Hematopoietic multipotent progenitor cell treated with erythropoietin and hydrocortisone succinate and interleukin-3 and kit ligand, for 6 days (in vitro differentiated cells): ENCODE results near the gene ITGA11.

Source experiments
- DNase-seq: peaks from one replicate; pipeline ENCODE4 v3.0.0-alpha.2; 2015

ITGA11 gene

DNA sequence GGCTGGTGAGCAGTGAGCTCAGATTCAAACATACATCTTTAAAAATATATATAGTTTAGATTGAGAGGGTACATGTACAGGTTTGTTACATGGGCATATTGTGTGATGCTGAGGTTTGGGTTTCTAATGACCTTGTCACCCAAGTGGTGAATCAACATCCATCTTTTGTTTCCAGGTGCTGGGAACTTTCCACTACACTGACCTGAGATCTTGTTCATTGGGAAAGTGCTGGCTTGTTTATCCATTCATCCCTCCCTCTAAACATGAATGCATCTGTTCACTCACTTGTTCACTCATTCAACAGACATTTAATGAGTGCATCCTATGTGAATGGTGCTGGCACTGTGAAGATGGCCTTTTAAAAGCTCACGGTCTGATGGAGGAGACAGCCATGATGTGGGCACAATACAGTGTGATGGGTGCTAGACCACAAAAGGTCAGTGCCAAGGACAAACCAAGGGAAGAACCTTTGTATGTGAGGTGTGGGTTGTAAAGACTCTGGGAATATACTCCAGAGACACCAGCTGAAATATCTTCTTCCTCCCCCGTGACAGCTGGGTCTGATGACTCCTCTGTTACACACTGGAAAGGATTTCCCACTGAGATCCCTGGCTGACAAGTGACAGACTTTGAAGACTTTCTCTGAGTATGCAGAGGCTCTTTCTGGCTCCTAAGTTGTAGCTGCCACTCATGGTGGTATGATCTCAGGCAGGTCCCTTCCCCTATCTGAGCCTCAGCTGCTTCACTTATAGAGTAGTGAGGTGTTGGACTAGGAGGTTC is 16.2 kb upstream of the ITGA11 start:
- DNase-seq = no peak

DNA sequence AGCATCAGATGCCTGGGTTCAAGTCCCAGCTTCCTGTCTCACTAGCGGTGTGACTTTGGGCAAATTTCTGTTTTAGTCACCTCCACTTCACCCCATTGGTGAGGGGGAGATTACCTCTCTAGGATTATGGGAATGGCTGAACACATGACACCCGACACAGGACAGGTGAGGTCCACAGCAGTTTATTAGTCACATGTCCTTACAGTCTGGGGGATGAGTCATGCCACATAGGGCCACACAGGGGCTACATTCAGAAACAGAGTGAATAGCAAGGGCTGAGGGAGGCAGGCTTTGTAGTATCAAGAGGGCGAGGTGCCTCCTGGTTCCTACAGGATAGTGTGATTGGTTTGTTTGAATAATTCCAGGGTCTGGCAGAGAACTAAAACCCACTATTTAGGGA is 15.2 kb upstream of the ITGA11 start:
- DNase-seq = no peak

GRCh38 chr15:68445351-68445750 is 13.4 kb upstream of the ITGA11 start:
- no peak for DNase-seq

GRCh38 chr15:68444336-68444735 is 12.4 kb upstream of the ITGA11 start:
- no peak for DNase-seq

- DNase-seq = no peak
Observed at GRCh38 chr15:68442903-68443302, 10.9 kb upstream of the ITGA11 start.

GRCh38 chr15:68442041-68442440 is 10.1 kb upstream of the ITGA11 start:
- no peak for DNase-seq

DNA sequence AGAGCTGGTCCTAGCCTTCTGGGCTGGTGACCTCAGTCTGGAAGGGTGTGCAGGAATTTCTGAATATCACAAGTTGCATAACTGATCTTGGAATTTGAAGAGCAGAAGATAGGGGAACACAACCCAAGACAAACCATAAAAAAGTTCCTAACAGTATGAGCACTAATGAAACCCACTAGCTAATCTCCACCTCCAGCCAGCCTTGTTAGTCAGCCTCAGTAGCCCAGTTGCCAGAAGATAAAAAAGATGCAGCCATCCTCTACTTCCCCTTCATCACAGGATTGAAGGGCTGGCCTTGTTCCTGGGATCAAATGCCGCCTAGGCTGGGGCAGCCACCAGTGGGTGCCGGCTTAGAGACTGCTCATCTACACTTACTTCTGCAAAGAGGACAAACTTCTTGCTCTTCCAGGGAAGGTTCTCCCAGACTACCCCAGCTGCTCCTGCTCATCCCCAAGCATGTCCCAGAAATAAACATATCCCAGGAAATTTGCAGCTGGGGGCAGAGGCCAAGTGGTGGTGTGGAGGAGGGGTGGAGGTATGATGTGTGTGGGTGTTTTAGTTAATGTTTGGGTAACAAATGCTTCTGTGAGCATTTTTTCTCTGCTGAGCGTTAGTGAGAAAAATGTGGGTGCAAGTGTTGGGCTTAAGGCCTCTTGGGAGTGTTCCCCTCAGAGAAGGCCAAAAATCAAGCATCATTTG is 9.2 kb upstream of the ITGA11 start:
- DNase-seq = no peak

GRCh38 chr15:68440136-68440535 is 8.2 kb upstream of the ITGA11 start:
- no peak for DNase-seq

GRCh38 chr15:68439506-68439905 is 7.5 kb upstream of the ITGA11 start:
- no peak for DNase-seq

- DNase-seq = no peak
Observed at GRCh38 chr15:68436680-68437079, 4.7 kb upstream of the ITGA11 start.

DNA sequence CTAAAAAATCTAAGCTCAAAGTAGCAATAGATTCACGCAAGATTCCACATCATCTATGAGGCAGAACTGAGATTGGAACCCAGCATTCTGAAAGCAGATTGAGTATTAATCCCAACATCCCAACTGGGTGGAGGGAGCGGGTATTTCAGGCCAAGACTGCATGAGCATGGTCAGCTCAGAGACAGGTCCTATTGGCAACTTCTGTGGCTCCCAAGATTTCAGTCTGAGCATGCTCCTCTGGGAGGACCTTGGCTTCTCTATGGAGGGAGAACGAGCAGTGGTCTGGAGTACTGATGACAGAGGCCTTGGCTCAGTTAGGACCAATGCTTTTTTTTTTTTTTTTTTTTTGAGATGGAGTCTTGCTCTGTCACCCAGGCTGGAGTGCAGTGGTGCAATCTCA is 4.0 kb upstream of the ITGA11 start:
- DNase-seq = no peak

DNA sequence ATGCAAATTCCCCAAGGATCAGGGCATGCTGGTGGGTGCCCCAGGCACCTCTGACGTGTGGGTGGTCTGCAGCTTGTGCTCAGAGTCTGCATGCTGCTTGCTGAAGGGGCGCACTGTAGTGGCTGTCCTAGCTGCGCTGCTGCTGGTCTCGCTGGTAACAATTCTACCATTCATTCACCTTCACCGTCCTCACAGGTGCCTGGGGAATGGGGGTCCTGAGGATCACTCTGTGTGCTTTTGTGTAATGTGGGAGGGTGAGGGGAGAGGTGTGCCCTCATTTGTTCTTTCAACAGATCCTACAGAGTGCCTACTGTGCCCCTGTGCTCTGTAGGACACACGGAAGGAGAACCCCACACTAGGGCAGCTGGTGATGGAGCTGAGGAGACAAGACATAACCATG is 2.1 kb upstream of the ITGA11 start:
- DNase-seq = no peak

GRCh38 chr15:68433551-68433950 is 1.6 kb upstream of the ITGA11 start:
- no peak for DNase-seq

- no peak for DNase-seq
Observed at GRCh38 chr15:68432441-68433064, 590 bp upstream of the ITGA11 start.

DNA sequence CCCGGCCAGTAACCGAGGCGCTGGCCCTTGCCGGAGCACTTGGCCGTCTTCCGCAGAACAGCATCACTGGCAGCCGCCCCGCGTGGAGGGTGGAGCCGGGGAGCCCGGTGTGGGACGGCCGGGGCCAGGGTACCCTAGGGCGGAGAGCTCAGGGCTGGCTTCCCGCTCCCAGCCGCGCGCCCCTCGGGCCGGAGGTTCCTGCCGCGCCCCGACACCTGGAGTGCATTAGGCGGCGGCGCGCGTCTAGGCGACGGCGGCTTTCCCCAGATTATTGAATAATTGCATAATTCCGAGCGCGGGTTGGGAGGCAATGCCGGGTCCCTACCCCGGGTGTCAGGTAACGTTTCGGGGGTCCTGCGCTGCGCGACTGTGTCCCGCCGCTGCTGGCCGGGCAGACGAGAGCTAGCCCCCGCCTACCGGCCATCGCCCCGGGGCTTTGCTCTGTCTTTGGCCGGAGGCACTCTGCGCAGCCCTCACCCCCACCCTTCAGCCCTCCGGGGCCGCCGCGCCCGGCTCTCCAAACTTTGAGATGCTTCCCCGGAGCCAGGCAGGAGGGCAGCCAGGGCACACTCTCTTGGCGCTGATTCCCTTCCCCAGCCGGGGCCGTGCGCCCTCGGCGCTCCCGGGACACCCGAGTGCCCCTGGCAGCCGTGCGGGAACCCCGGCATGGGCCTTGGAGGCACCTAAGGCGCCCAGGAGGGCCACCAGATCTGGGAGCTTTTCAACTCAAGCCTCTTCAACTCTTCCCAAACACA is 749 bp downstream of the ITGA11 start:
- DNase-seq = no peak

- DNase-seq = no peak
Observed at GRCh38 chr15:68430471-68431036, 1.4 kb downstream of the ITGA11 start.

DNA sequence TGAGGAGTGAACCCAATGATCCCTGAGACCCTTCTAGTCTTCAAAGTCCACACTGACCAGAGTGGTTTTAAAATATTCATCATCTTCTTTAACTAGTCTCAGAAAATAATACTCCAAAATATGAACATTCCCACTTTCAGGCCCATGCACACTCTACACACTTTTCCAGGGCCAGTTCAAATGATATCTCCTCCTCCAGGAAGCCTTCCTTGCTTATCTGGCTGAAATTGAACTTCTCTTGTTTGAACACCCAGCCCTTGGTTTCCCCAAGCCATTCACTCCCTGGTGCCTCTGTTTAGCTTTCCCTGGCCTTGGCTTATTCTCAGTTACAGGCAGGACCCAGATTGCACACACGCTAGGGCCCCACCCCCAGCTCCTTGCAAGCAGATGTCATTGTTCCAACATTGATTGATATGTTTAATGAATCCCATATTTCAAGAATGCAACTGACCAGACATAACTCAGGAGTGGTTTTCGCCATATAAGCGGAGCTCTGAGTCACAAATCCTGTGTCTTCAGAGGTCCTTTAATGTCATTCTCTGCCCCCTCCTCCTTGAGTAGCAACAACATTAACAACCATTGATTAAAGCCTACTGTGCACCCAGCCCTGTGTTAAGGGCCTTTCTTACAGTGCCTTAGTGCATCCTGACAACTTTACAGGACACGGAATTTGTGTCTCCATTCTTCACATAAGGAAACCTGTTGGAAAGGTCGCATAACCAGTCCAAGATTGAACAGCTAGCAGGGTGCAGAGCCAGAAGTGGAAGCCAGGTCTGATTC is 2.1 kb downstream of the ITGA11 start:
- DNase-seq = no peak

GRCh38 chr15:68428431-68428940 is 3.5 kb downstream of the ITGA11 start:
- no peak for DNase-seq

GRCh38 chr15:68427963-68428362 is 4.0 kb downstream of the ITGA11 start:
- no peak for DNase-seq

GRCh38 chr15:68427366-68427765 is 4.6 kb downstream of the ITGA11 start:
- DNase-seq = no peak

DNA sequence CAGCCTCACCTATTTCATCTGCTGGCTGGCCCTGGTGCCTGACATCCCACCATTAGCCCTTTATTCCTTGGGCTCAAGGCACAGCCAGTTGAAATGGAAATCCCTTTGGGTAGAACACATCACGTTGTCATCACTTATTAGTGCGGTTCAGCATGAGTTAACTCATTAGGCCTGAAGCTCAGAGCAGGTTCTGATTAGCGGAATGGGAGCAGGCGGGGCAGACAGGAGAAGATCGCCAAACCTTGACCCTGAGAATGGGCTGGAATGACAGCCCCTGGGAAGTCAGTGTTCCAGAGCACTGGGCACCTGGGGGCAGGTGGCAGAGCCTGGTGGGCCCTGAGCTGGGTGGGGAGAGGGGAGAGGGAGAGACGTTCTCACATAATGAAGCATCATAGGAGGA is 5.8 kb downstream of the ITGA11 start:
- DNase-seq = no peak
